ENCODE measurements around the gene NAIF1.
"Not testable (repeated sequence)": the region's sequence is repeated elsewhere in the genome, so short reads cannot be mapped to it uniquely, and the experiment has no call there.

Gene NAIF1

DNA sequence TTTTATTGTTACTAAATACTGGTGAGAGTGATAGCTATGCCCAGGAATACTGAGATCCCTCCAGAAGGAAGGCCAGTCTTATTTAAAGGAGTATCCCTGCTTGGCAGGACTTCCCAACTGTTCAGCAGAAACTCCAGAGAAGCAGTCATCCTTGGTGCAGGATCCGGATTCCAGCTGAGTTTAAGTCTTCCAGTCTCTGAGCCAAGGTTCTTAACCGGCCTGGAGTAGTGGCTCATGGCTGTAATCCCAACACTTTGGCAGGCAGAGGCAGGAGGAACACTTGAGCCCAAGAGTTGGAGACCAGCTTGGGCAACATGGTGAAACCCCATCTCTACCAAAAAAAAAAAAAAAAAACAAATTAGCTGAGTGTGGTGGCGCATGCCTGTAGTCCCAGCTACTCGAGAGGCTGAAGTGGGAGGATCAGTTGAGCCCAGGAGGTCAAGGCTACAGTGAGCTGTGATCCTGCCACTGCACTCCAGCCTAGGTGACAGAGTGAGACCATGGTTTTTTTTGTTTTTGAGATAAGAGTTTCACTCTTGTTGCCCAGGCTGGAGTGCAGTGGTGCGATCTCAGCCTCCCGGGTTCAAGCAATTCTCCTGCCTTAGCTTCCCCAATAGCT is 7.6 kb downstream of the NAIF1 start:
- no peak for DNase-seq (ENCODE audit: low read depth)

DNA sequence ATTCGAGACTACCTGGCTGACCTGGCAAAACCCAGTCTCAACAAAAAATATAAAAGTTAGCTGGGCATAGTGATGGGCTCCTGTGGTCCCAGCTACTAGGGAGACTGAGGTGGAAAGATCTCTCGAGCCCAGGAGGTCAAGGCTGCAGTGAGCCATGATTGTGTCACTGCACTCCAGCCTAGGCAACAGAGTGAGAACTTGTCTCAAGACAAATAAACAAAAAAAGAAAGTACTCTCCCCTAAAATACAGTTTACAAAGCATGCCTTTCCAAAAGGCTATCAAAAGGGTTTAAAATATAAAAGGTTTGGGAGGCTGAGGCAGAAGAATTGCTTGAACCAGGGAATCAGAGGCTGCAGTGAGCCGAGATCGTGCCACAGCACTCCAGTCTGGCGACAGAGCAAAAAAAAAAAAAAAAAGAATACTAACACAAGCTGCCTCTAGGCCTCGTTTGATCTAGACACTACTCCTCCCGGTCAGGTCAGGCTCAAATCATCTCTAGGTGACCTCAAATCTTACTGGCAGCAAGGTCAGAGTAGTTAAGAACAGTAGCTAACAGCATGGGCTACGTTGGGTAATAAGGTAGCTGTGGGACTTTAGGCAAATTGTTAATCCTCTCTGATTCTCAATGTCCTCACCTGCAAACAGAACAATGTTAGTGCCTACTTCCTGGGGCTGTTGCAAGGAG is 9.3 kb downstream of the NAIF1 start:
- DNase-seq (ENCODE audit: low read depth): no peak

DNA sequence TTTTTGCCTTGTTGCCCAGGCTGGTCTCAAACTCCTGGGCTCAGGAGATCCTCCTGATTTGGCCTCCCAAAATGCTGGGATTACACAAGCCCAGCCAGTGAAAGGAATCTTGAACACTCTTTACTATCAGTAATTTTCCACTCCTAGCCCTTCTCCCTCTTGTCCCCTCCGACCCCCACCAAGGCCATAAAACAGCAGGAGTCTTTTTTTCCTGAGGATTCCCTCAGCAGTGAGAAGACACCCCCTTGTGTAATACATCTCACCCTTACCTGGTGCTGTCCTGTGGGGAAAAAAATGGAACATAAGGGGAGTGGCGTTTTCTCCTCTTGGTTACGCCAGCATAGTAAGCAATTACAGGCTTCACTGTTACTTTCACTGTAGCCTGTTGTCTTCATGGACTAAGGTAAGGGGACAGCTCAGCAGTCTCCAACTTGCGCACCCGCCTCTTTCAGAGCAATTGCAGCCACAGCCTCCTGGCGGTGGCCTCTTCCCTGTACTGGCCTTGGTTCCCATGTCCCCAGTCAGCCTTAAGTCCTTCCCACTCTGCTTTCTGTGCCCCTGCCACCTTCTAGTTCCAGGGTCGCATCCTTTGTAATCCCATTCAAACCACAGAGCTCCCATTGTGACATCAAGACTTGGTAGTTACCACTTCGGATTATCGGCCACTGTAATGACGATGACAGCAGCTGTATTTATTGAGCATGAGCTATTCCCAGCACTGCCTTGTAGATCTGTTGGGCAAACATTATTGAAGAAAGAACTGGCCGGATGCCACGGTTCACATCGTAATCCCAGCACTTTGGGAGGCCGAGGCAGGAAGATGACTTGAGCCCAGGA is 10.0 kb downstream of the NAIF1 start:
- no peak for DNase-seq (ENCODE audit: low read depth)

DNA sequence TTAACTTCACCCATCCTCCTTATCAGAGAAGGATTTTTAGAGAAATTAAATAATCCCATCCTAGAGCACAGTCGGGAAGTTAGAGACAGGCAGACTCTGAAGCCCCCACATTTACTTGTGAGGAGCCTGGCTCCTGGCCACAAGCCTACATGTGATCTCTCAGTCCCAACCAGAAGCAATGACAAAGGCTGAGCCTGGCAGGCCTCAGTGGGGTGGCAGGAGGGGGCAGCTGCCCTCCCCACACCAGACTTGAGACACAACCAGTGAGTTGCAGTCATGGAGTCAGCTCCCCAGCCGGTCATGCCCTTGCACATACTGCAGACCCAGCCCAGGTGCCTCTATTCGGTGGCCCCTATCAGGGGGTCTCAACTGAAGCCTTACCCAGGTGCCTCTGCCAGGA is 11.0 kb downstream of the NAIF1 start:
- no peak for DNase-seq (ENCODE audit: low read depth)

DNA sequence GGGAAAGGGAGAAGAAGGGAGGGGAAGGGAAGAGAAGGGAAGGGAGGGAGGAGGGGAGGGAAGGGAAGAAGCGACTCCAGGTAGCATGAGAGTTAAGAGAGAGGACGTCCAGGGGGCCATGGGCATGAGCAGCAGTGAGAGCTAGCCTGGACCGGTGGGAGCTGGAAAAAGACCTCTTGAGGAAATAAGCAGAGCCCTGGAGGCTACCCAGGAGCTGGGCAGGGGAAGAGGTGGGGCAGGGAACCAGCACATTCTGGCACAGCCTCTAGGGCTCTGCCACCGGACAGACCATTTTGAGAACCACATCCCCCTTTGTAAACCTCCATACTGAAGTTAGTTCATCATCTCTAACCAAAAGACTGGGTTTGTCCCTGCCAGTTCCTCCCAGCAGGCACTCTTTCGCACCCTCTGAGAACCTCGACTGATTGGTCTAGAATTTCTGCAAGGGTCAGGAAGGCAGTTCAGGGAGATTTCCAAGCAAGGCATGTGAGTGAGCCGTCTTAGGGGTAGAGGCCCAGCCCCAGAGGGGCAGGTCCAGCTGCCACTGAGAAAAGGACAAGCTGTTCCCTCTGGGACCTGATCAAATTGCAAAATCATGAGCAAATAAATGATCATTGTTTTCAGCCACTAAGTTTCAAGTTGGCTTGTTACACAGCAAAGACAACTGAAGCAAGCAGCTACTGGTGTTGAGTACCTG is 11.6 kb downstream of the NAIF1 start:
- DNase-seq (ENCODE audit: low read depth): no peak

DNA sequence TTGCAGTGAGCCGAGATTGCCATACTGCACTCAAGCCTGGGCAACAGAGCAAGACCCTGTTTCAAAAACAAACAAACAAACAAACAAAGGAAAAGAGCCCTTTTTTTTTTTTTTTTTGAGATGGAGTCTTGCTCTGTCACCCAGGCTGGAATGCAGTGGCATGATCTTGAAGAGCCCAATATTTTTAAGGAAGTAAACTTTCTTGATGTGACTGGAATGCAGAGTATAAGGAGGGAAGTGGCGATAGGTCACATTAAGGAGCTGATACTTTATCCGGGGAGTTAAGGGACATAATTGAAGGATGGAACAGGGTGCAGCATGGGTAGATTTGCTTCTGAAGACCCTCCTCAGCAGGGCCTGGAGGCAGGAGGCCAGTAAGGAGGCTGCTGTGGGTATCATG is 13.0 kb downstream of the NAIF1 start:
- DNase-seq (ENCODE audit: low read depth): no peak

DNA sequence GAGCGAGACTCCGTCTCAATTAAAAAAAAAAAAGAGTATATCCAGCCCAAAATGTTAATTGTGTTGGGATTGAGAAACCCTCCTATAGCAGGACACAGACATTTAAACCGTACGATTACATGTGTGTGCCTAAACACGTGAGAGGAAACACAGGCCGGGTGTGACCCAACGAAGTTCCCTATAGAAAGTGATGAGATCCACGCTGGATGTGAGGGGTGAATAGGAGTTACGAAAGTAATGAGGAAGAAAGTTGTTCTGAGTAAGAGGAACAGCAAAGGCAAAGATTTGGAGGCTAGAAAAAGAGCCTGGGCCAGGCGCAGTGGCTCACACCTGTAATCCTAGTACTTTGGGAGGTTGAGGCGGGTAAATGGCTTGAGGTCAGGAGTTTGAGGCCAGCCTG is 13.6 kb downstream of the NAIF1 start:
- no peak for DNase-seq (ENCODE audit: low read depth)

DNA sequence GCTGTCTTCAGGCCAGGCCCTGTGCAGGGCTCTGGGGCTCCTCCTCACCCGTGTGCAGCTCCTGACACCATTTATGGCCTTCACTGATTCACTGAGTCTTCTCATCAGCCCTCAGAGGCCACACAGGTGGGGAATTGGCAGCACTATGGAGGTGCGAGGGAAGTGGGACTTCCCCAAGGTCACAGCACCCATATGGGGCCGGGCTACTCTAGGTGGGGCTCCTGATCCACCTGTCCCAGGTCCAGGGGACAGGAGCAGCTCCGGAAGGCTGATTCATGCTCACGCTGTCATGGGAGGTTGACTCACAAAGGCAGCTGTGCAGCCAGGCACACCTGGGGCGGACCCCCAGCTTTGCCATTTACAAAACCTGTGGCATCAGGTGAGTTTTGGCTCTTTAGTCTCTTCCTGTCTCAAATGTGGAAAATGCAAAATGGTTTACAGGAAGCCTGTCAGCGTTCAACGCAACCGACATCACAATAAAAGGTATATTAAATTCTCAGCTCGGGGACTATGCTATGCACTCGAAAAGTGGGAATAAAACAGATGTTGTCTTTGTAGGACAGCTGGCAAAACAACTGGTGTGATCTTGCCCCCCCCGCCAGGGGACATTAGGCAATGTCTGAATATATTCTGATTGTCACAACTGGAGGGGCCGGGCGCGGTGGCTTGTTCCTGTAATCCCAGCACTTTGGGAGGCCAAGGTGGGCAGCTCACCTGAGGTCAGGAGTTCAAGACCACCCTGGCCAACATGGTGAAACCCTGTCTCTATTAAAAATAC is 15.0 kb downstream of the NAIF1 start:
- DNase-seq (ENCODE audit: low read depth): no peak

DNA sequence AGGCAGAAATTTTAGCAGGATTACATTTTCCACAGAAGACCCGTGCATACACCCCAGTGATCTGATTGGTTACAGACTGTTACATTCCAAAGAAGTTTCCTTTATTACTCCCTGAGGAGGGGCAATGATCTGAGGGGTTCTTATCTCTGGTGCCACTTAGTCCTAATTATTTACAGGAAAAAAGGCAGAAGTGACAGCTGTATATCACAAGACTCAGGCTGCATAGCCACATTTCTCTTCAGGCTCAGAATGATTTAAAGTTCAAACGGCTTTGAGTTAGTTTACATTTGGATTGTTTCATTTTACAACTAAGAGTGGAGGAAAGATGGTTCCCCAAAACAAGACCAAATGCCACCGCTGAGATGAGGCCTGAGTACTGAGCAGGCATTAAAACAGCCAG is 17.3 kb downstream of the NAIF1 start:
- no peak for DNase-seq (ENCODE audit: low read depth)

DNA sequence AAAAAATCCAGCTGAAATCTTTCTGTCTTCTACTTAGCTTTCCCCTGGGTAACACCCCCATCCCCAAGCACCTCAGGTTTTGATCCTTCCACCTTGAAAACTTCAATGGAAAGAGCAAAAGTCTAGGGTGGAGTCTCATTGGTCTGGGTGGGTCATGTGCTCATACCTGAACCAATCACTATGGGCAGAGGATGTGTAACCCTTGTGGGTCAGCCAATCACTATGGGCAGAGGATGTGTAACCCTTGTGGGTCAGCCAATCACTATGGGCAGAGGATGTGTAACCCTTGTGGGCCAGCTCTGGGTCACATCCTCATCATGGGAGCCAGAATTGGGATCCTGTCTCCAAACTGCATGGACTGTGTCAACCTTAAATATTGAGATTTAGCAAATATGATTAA is 18.5 kb downstream of the NAIF1 start:
- DNase-seq (ENCODE audit: low read depth): no peak

DNA sequence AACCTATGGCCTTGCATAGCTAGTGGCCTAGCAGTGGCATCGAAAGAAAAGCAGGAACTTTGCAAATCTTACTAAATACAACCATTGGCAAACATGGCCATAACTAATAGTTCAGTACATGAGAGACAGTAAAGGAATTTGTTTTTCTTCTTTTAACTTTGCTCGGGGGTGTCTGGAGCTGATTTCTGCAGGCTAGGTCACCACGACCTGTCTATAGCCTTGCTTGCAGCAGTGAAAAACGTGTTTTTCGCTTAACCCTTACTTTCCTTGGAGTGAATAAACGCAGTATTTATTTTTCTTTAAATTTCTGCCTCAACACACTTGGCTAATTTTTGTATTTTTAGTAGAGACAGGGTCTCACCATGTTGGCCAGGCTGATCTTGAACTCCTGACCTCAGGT is 19.9 kb downstream of the NAIF1 start:
- no peak for DNase-seq (ENCODE audit: low read depth)

DNA sequence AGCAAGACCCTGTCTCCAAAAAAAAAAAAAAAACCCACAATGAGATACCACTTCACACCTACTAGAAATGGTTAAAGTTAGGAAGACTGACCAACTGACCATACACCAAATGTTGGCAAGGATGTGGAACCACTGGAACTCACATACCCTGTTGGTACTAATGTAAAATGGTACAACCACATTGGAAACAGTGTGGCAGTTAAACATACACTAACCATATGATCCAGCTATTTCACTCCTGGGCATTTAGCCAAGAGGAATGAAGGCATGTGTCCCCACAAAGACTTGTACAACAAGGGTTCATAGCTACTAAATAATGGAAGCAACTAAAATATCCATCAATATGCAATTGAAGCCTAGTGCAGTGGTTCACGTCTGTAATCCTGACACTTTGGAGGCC is 21.3 kb downstream of the NAIF1 start:
- DNase-seq (ENCODE audit: low read depth): no peak

DNA sequence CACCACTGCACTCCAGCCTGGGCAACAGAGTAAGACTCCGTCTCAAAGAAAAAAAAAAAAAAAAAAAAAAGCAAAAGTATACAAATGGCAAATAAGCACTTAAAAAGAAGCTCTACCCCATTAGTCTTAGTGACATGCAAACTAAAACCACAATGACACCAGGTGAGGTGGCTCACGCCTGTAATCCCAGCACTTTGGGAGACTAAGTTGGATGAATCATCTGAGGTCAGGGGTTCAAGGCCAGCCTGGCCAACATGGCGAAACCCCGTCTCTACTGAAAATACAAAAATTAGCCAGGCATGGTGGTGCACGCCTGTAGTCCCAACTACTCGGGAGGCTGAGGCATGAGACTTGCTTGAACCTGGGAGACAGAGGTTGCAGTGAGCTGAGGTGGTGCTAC is 21.7 kb downstream of the NAIF1 start:
- DNase-seq (ENCODE audit: low read depth): not testable (repeated sequence)

DNA sequence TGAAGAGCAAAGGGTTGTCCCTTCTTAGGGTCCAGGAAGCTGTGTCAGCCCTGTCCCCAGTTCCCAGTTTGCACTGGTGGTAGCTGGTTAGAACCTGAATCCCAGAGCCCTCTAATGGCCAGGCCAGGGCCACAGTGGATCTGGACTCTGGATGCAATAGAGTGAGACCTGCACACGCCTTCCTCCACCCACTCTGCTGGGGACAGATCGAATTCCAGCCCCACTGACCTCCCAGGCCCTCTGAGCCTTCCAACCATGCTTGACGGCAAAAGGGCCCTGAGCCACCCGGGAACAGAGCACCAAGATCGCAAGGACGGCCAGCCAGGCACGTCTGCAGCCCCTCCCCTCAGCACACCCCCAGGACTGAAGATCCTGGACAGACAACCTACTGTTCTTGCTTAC is 23.7 kb downstream of the NAIF1 start:
- DNase-seq (ENCODE audit: low read depth): no peak

DNA sequence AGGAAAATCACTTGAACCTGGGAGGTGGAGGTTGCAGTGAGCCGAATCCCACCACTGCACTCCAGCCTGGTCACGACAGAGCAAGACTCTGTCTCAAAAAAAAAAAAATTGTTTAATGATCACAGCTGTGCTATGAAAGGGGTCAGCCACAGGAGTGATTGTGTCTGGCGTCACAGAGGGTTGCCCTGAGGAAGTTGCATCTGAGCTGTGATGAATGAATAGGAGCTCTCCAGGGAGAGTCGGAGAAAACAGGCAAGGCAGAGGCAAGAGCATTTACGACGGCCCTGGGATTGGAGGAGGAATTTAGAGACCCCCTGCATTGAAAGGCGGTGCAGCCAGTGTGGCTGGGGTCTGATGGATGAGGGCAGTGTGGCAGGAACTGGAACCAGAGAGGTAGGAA is 25.1 kb downstream of the NAIF1 start:
- no peak for DNase-seq (ENCODE audit: low read depth)

DNA sequence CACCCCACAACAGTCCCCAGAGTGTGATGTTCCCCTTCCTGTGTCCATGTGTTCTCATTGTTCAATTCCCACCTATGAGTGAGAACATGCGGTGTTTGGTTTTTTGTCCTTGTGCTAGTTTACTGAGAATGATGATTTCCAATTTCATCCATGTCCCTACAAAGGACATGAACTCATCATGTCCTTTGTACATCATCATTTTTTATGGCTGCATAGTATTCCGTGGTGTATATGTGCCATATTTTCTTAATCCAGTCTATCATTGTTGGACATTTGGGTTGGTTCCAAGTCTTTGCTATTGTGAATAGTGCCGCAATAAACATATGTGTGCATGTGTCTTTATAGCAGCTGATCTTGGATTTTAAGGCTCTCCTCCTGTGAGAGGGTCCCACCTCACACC is 26.3 kb downstream of the NAIF1 start:
- not testable (repeated sequence) for DNase-seq (ENCODE audit: low read depth)

DNA sequence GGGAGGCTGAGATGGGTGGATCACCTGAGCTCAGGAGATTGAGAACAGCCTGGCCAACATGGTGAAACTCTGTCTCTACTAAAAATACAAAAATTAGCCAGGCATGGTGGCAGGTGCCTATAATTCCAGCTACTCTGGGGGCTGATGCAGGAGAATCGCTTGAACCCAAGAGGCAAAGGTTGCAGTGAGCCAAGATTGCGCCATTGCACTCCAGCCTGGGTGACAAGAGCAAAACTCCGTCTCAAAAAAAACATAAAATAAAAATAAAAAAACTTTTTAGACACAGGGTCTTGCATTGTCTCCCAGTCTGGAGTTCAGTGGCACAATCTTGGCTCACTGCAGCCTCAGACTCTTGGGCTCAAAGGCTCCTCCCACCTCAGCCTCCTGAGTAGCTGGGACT is 30.6 kb downstream of the NAIF1 start:
- DNase-seq (ENCODE audit: low read depth): not testable (repeated sequence)

DNA sequence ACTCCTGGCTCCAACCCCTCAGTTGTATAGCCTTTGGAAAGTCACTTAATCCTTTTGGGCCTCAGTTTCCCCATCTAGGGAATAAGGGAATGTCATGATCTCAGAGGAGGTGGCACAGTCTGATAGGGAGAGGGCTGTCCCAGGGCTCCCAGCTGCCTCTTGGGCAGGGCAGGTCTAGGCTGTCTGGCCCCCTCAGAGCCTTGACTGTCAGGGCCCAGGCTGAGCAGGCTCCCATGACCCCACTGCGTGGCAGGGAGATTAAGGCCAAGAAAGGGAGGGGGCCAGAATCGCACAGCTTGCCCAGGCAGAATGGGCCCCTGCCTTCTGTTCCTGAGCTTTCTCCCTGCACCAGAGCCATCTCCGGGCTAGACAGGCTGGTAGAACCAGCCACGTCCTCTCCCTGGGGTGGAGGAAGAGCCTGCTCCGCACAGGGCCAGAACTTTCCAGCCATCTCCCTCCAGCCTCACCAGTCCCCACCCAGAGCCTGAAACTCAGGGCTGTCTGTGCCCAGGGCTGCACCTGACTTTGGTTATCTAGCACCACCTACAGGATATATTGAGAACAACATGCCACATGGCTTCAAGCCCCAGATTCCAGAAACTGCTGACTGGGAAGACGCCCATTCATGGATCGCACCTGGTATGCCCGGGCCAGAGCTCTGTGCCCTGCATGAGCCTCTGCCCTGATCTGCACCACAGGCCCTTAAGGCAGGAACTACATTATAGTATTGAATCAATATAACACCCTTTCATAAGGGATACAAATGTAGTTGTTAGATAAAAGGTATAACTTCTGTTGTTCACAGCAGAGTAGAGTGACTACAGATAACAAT is 32.1 kb downstream of the NAIF1 start:
- peak; percentile 72 for DNase-seq (ENCODE audit: low read depth)

DNA sequence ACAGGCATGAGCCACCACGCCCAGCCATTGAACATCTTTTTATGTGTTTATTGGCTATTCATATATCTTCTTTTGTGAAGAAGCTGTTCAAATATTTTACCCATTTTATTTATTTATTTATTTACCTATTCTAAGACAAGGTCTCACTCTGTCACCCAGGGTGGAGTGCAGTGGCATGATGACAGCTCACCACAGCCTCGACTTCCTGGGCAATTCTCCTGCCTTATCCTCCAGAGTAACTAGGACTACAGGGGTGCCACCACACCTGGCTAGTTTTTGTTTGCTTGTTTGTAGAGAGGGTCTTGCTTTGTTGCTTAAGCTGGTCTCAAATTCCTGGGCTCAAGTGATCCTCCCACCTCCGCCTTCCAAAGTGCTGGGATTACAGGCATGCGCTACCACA is 33.5 kb downstream of the NAIF1 start:
- no peak for DNase-seq (ENCODE audit: low read depth)

DNA sequence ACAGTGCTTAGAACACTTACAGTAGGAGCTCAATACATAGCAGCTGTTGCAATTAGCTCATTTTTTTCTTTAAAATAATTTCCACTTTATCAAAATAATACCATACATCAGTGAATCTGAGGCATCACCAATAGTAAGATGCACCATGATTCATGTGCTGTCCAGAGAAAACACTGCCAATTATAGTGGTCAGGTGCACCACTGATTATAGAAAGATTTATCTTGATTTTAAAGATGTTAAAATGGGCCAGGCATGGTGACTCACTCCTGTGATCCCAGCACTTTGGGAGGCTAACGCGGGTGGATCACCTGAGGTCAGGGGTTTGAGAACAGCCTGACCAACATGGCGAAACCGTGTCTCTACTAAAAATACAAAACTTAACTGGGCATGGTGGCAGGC is 39.4 kb downstream of the NAIF1 start:
- DNase-seq (ENCODE audit: low read depth): peak; percentile 16
